Uterine smooth muscle cell (primary cell): ENCODE results near the gene CDH19. TPM values are rescaled to one million over a fixed set of nuclear protein-coding genes. Genes with fewer than 3 reads are reported as not detected.

Source experiments
- total RNA-seq: library from RNA; depleted of rRNA; stranded (reverse); fragments of >200 nt; gene quantifications from 2 replicates; pipeline ENCODE4 v1.2.3, GENCODE V29; 2014

Gene CDH19, protein sequence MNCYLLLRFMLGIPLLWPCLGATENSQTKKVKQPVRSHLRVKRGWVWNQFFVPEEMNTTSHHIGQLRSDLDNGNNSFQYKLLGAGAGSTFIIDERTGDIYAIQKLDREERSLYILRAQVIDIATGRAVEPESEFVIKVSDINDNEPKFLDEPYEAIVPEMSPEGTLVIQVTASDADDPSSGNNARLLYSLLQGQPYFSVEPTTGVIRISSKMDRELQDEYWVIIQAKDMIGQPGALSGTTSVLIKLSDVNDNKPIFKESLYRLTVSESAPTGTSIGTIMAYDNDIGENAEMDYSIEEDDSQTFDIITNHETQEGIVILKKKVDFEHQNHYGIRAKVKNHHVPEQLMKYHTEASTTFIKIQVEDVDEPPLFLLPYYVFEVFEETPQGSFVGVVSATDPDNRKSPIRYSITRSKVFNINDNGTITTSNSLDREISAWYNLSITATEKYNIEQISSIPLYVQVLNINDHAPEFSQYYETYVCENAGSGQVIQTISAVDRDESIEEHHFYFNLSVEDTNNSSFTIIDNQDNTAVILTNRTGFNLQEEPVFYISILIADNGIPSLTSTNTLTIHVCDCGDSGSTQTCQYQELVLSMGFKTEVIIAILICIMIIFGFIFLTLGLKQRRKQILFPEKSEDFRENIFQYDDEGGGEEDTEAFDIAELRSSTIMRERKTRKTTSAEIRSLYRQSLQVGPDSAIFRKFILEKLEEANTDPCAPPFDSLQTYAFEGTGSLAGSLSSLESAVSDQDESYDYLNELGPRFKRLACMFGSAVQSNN
- total RNA-seq: under 0.01 TPM in 1 of 2 replicates, not detected in the other

DNA sequence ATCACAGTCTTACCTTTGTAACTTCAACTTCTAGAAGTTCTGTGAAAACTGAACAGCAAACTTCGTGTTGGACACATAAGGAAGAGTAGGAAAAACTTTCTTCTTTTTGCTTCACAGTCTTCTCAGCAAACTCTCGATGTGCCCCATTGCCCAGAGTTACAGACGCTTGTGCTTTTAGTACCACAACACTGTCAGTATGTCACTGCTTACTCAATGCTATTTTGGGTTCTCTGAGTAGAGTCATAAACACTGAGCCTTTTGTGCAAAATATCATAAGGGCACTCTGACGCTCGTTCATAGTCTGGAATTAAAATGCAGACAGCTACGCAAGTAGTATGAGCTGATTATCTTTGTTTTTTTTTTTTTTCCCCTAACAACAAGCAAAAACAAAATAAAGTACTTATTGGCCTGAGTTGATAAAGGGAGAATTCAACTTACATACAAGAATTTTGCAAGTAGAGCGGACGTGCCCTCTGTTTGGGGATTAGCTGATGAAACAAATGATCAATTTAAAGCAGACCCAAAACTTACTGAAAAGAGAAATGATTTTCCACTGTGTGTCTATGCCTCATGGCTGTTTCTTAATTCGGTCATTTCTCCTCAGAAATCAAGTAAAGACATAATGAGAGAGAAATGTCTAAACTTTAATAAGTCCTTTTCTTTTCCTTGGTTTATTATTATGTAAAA, at the start of gene CDH19:
Gene CDH19, minus strand, starts transcription at position 150 of the 687 bp plus-strand sequence. CDS start 31,886 bp downstream, outside the sequence.

